SK-N-SH treated with all-trans-retinoic acid at 6 μM for 48 hours (cell line): ENCODE results near the gene LRRFIP2.

Experiments used
- BACH2 ChIP-seq: fragments of 250-450 bp; sonication (Bioruptor Pico); IDR thresholded peaks from 2 replicates; pipeline ENCODE4 v1.9.0; 2021; ENCODE audit warnings: mild to moderate bottlenecking, borderline replicate concordance
- CREB5 ChIP-seq: fragments of 250-450 bp; sonication (Bioruptor Pico); IDR thresholded peaks from 2 replicates; pipeline ENCODE4 v1.5.1; 2020; ENCODE audit warnings: low read depth, mild to moderate bottlenecking, moderate library complexity
- GLIS3 ChIP-seq: fragments of 250-450 bp; sonication (Bioruptor Pico); IDR thresholded peaks from 2 replicates; pipeline ENCODE4 v1.5.0; 2020; ENCODE audit warnings: mild to moderate bottlenecking, moderate library complexity
- ISL1 ChIP-seq: fragments of 250-450 bp; sonication (Bioruptor Pico); IDR thresholded peaks from 2 replicates; pipeline ENCODE4 v2.1.2; 2022; ENCODE audit warnings: mild to moderate bottlenecking, moderate library complexity
- OSR1 ChIP-seq: fragments of 250-450 bp; sonication (Bioruptor Pico); IDR thresholded peaks from 2 replicates; pipeline ENCODE4 v1.8.0; 2022; ENCODE audit warnings: moderate library complexity, mild to moderate bottlenecking, inconsistent platforms
- PATZ1 ChIP-seq: fragments of 250-450 bp; sonication (Bioruptor Pico); IDR thresholded peaks from 2 replicates; pipeline ENCODE4 v1.8.0; 2020; ENCODE audit warnings: mild to moderate bottlenecking, moderate library complexity, borderline replicate concordance
- POU6F1 ChIP-seq: fragments of 250-450 bp; sonication (Bioruptor Pico); IDR thresholded peaks from 2 replicates; pipeline ENCODE4 v1.8.0; 2021; ENCODE audit warnings: low read depth, mild to moderate bottlenecking, moderate library complexity, borderline replicate concordance
- RARB ChIP-seq: fragments of 250-450 bp; sonication (Bioruptor Pico); IDR thresholded peaks from 2 replicates; pipeline ENCODE4 v1.8.0; 2021; ENCODE audit warnings: mild to moderate bottlenecking, moderate library complexity
- SNAI2 ChIP-seq: fragments of 250-450 bp; sonication (Bioruptor Pico); IDR thresholded peaks from 2 replicates; pipeline ENCODE4 v1.5.0; 2020; ENCODE audit warnings: mild to moderate bottlenecking, moderate library complexity
- TCF4 ChIP-seq: fragments of 250-450 bp; sonication (Bioruptor Pico); IDR thresholded peaks from 2 replicates; pipeline ENCODE4 v1.8.0; 2021; ENCODE audit warnings: mild to moderate bottlenecking, moderate library complexity, borderline replicate concordance
- TOX ChIP-seq: fragments of 250-450 bp; sonication (Bioruptor Pico); IDR thresholded peaks from 2 replicates; pipeline ENCODE4 v1.8.0; 2021; ENCODE audit warnings: mild to moderate bottlenecking, moderate library complexity, borderline replicate concordance
- TSHZ2 ChIP-seq: fragments of 250-450 bp; sonication (Bioruptor Pico); IDR thresholded peaks from 2 replicates; pipeline ENCODE4 v1.5.0; 2020; ENCODE audit warnings: mild to moderate bottlenecking, moderate library complexity
- ZFP30 ChIP-seq: fragments of 450-650 bp; formaldehyde crosslinking; IDR thresholded peaks from 2 replicates; pipeline ENCODE4 v1.5.0; 2022; ENCODE audit warnings: mild to moderate bottlenecking, moderate library complexity
- ZNF8 ChIP-seq: fragments of 450-650 bp; formaldehyde crosslinking; IDR thresholded peaks from 2 replicates; pipeline ENCODE4 v1.5.0; 2020; ENCODE audit warnings: mild to moderate bottlenecking, moderate library complexity

GRCh38 chr3:37026851-37027250 is 147.5 kb downstream of the LRRFIP2 start:
- TF ChIP-seq CREB5 (no peak), ISL1 (CRISPR knock-in tag) (no peak), BACH2 (CRISPR knock-in tag) (no peak), TOX (CRISPR knock-in tag) (no peak), OSR1 (no peak), TCF4 (CRISPR knock-in tag) (no peak), SNAI2 (no peak), PATZ1 (no peak), ZNF8 (no peak), TSHZ2 (no peak), GLIS3 (CRISPR knock-in tag) (no peak), POU6F1 (CRISPR knock-in tag) (no peak), RARB (no peak), ZFP30 (no peak)
